Pancreas (tissue), 10 donors: ENCODE data around the gene LHX5. TPM values are rescaled to one million over a fixed set of nuclear protein-coding genes. Genes with fewer than 3 reads are reported as not detected.

ENCODE experiments used
- ATAC-seq, 4 donors: fragments of 200-7000 bp; cut with Tn5 transposase; one replicate each; pipeline versions ENCODE4 v1.8.0 to v1.9.1; 2020; ENCODE audit warnings: mild to moderate bottlenecking in 4 of 4, moderate library complexity in 4 of 4
- DNase-seq, 6 donors: peaks; one replicate each; pipeline ENCODE4 v3.0.0-alpha.2; 2020
- FAIRE-seq: peaks from 2 replicates; lab custom pipeline; 2012; peaks lifted over from hg19 to GRCh38; lab: Jason Lieb, UNC
- H3K27ac ChIP-seq, 4 donors: fragments of 200-600 bp; sonication (generic); 1 replicate in 3 of 4; 2 replicates in 1 of 4; pipeline versions ENCODE4 v1.5.0 to v1.8.0; 2020
- H3K27me3 ChIP-seq, 4 donors: fragments of 200-600 bp; one replicate each; pipeline ENCODE4 v1.8.0; 2021
- H3K36me3 ChIP-seq, 3 donors: fragments of 200-600 bp; sonication (generic) in 1 of 3; one replicate each; pipeline versions ENCODE4 v1.5.0 to v1.8.0; 2020 to 2021
- H3K4me1 ChIP-seq, 3 donors: fragments of 200-600 bp; one replicate each; pipeline ENCODE4 v1.8.0; 2021
- H3K4me3 ChIP-seq, 4 donors: fragments of 200-600 bp; sonication (generic) in 2 of 4; one replicate each; pipeline versions ENCODE4 v1.5.0 to v1.8.0; 2020 to 2021
- H3K9me3 ChIP-seq, 4 donors: fragments of 200-600 bp; one replicate each; pipeline ENCODE4 v1.8.0; 2021
- WGBS, 2 donors: extraction: QIAGEN DNeasy Blood & Tissue Kit; methylation state at CpG; one replicate each; pipeline ENCODE4 v1.1.7; 2013; 5-methylcytosine and 5-hydroxymethylcytosine counted together
- intact Hi-C, 3 donors: fragments of 100-400 bp; cut with DNase I; formaldehyde crosslinking; loops; one replicate each; pipeline versions ENCODE4 v1.11.1 to v1.14.2; 2022
- polyA plus RNA-seq, 2 donors: library from polyadenylated mRNA; stranded (reverse); fragments of 200-250 nt; gene quantifications; one replicate each; pipeline ENCODE4 v1.2.3, GENCODE V29; 2013
- total RNA-seq, 6 donors: library from RNA; stranded (reverse); fragmentation: NEBNext Ultra II Directional in 4 of 6; extraction: Animal tissue kit (Norgen Biotek cat#: 25700) in 4 of 6; gene quantifications; one replicate each; pipeline versions ENCODE4 v1.2.1 to v1.2.4, GENCODE V29; 2021 to 2023
- TF ChIP-seq, protein P1 (sequence below), 4 donors: fragments of 200-600 bp; sonication (generic) in 3 of 4; IDR thresholded peaks; one replicate each; pipeline versions ENCODE4 v1.5.0 to v1.8.0; 2021; ENCODE audit warnings: antibody characterized with exemption in 4 of 4
- donor health status: healthy with polysubstance abuse.
- donor health status: DM: no; HTN: no; CAD: no; lungs with moderate emphysema.
- donor health status: DM: no; HTN: no; CAD: no.
- donor health status: control.
- donor health status: control.
- donor health status: Bipolar disorder and iron deficiency.
- donor health status: DM: yes; HTN: yes; CAD: no.
- donor health status: DM: no; HTN: no; CAD: no.
- donor health status: DM: no; HTN: no; CAD: no.
- donor health status: DM: yes; HTN: yes; CAD: no.

LHX5 gene
- total and polyA plus RNA-seq, 8 donors = not detected

- H3K27ac ChIP-seq = no peak overlapping the region
- TF ChIP-seq, protein P1, sequence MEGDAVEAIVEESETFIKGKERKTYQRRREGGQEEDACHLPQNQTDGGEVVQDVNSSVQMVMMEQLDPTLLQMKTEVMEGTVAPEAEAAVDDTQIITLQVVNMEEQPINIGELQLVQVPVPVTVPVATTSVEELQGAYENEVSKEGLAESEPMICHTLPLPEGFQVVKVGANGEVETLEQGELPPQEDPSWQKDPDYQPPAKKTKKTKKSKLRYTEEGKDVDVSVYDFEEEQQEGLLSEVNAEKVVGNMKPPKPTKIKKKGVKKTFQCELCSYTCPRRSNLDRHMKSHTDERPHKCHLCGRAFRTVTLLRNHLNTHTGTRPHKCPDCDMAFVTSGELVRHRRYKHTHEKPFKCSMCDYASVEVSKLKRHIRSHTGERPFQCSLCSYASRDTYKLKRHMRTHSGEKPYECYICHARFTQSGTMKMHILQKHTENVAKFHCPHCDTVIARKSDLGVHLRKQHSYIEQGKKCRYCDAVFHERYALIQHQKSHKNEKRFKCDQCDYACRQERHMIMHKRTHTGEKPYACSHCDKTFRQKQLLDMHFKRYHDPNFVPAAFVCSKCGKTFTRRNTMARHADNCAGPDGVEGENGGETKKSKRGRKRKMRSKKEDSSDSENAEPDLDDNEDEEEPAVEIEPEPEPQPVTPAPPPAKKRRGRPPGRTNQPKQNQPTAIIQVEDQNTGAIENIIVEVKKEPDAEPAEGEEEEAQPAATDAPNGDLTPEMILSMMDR (IDR thresholded peaks at IDR 0.05) = no peak
- H3K9me3 ChIP-seq = no peaks in the 10 kb centered on the region
- H3K4me3 ChIP-seq = no peak overlapping the region
- FAIRE-seq (no peak), ATAC-seq (no peak), DNase-seq (no peak)
- no peaks in the 10 kb centered on the region for H3K36me3 ChIP-seq
- peaks cover 0 to 2% (median 0%) of the 10 kb centered on the region in 3 donors for H3K4me1 ChIP-seq
- 97 to 100% methylated on average over 1 of the region's 1 CpG for WGBS, 2 donors
- H3K27me3 ChIP-seq = no peaks in the 10 kb centered on the region
- intact Hi-C loops = loop anchor here in 2 of 3 donors (5.0 to 10.0 kb wide), 3 partner anchors 114 to 234 kb away; no protein-coding TSS in a partner anchor
Observed at GRCh38 chr12:113428482-113428881, 43.2 kb downstream of the LHX5 start.

DNA sequence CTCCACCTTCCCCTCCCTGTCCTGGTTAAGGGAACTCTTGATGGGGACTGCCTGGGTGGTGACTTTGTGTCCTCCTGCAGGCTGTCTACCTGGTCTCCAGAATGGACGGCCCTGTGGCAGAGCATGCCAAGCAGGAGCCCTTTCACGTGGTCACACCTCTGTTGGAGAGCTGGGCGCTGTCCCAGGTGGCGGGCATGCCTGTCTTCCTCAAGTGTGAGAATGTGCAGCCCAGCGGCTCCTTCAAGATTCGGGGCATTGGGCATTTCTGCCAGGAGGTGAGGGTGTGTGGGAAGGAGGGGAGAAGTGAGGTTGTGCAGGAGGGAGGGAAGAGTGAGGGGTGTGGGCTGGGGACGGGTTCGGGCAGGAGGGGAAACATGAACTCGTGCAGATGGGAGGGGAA, 43.8 kb downstream of the LHX5 start:
- H3K9me3 ChIP-seq = no peaks in the 10 kb centered on the region
- no peak for DNase-seq
- no peaks in the 10 kb centered on the region for H3K27me3 ChIP-seq
- H3K4me3 ChIP-seq = no peak overlapping the region
- FAIRE-seq = no peak
- TF ChIP-seq, protein P1 (IDR thresholded peaks at IDR 0.05) = no peak
- ATAC-seq = no peak
- H3K27ac ChIP-seq = no peak overlapping the region
- H3K4me1 ChIP-seq = peaks cover 0 to 8% (median 2%) of the 10 kb centered on the region in 3 donors
- 78 to 84% methylated on average over 9 of the region's 9 CpGs for WGBS, 2 donors
- no peaks in the 10 kb centered on the region for H3K36me3 ChIP-seq
- intact Hi-C loops = loop anchor here in 2 of 3 donors (5.0 to 10.0 kb wide), 3 partner anchors 113 to 233 kb away; no protein-coding TSS in a partner anchor

DNA sequence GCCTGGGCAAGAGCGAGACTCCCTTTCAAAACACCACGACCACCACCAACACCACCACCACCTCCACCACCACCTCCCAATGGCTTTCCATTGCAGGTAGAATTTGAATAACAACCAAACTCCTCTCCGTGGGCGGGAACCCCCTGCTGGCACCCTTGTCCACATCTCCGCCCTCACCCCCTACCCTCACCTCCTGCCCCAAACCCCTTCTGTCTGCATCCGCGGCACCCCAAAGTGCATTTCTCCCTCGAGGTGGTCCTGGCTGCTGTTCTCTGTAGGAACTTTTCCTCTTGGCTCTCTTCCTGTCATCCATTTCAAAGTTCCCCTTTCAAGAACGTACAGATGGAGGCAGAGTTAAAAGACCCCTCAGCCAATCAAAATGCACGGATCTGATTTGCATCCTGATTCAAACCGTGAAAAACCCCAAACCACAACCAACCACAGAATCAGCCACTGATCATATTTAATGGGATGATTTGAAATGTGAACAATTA, 45.7 kb downstream of the LHX5 start:
- FAIRE-seq = no peak

GRCh38 chr12:113424915-113425823, 46.5 kb downstream of the LHX5 start:
- Histone ChIP-seq H3K27ac (no peak overlapping the region), H3K36me3 (no peaks in the 10 kb centered on the region), H3K4me1 (peaks cover 0 to 9% (median 7%) of the 10 kb centered on the region in 3 donors), H3K27me3 (no peaks in the 10 kb centered on the region), H3K9me3 (no peaks in the 10 kb centered on the region), H3K4me3 (no peak overlapping the region)
- ATAC-seq (peak in 3 of 4 donors; percentile 42 to 53 (median 48)), DNase-seq (peak in 3 of 6 donors; percentile 18 to 83 (median 59)), FAIRE-seq (no peak)
- intact Hi-C loops = loop anchor here in 2 of 3 donors (5.0 to 10.0 kb wide), 3 partner anchors 110 to 230 kb away; no protein-coding TSS in a partner anchor
- TF ChIP-seq, protein P1 (IDR thresholded peaks at IDR 0.05) = peak; percentile 79 to 92 (median 84)
- 60 to 68% methylated on average over 20 of the region's 20 CpGs for WGBS, 2 donors

More for the DNA sequence above, 45.7 kb downstream of the LHX5 start:
- ATAC-seq (no peak), DNase-seq (no peak)
- WGBS, 2 donors = 67 to 69% methylated on average over 11 of the region's 11 CpGs
- peaks cover 0 to 9% (median 7%) of the 10 kb centered on the region in 3 donors for H3K4me1 ChIP-seq
- H3K27me3 ChIP-seq = no peaks in the 10 kb centered on the region
- no peak overlapping the region for H3K4me3 ChIP-seq
- TF ChIP-seq, protein P1 (IDR thresholded peaks at IDR 0.05) = no peak
- H3K36me3 ChIP-seq = no peaks in the 10 kb centered on the region
- no peaks in the 10 kb centered on the region for H3K9me3 ChIP-seq
- no peak overlapping the region for H3K27ac ChIP-seq
- intact Hi-C loops = loop anchor here in 2 of 3 donors (5.0 to 10.0 kb wide), 3 partner anchors 111 to 231 kb away; no protein-coding TSS in a partner anchor
